GM23248 (cell line): ENCODE results near the gene KRT24. TPM values are rescaled to one million over a fixed set of nuclear protein-coding genes. Genes with fewer than 3 reads are reported as not detected.

Source experiments
- DNase-seq: peaks from one replicate; pipeline ENCODE4 v3.0.0-alpha.2; 2015
- H2AFZ ChIP-seq: fragments of 200-600 bp; sonication (generic); 2 replicates; pipeline ENCODE4 v1.6.1; 2016; ENCODE audit warnings: antibody characterized with exemption
- H3F3A ChIP-seq: fragments of 200-600 bp; sonication (generic); 2 replicates; pipeline ENCODE4 v1.6.1; 2016; ENCODE audit warnings: mild to moderate bottlenecking, antibody characterized with exemption, mixed run types; ENCODE audit not compliant: insufficient read depth
- H3K27ac ChIP-seq: fragments of 200-600 bp; sonication (generic); 2 replicates; pipeline ENCODE4 v1.5.1; 2016; ENCODE audit warnings: mild to moderate bottlenecking
- H3K27me3 ChIP-seq: fragments of 200-600 bp; sonication (generic); replicated peaks from 2 replicates; pipeline ENCODE4 v1.6.1; 2016; ENCODE audit warnings: mild to moderate bottlenecking; ENCODE audit not compliant: insufficient read depth
- H3K36me3 ChIP-seq: fragments of 200-600 bp; sonication (generic); 2 replicates; pipeline ENCODE4 v1.6.1; 2016; ENCODE audit warnings: low read depth, mild to moderate bottlenecking
- H3K4me1 ChIP-seq: fragments of 200-600 bp; sonication (generic); 2 replicates; pipeline ENCODE4 v1.6.1; 2016; ENCODE audit warnings: mild to moderate bottlenecking; ENCODE audit not compliant: insufficient read depth
- H3K4me2 ChIP-seq: fragments of 200-600 bp; sonication (generic); one replicate; pipeline ENCODE4 v1.6.1; 2016; ENCODE audit warnings: mild to moderate bottlenecking; ENCODE audit not compliant: unreplicated experiment
- H3K4me3 ChIP-seq: fragments of 200-600 bp; sonication (generic); 2 replicates; pipeline ENCODE4 v1.5.1; 2016; ENCODE audit warnings: mild to moderate bottlenecking
- H3K79me2 ChIP-seq: fragments of 200-600 bp; sonication (generic); 2 replicates; pipeline ENCODE4 v1.6.1; 2016; ENCODE audit warnings: mild to moderate bottlenecking; ENCODE audit not compliant: insufficient read depth
- H3K9ac ChIP-seq: fragments of 200-600 bp; sonication (generic); 2 replicates; pipeline ENCODE4 v1.6.1; 2016; ENCODE audit warnings: mild to moderate bottlenecking
- H3K9me2 ChIP-seq: fragments of 200-600 bp; sonication (generic); 2 replicates; pipeline ENCODE4 v1.6.1; 2016; ENCODE audit warnings: mixed run types, mild to moderate bottlenecking, moderate library complexity; ENCODE audit not compliant: insufficient read depth
- H3K9me3 ChIP-seq: fragments of 200-600 bp; sonication (generic); one replicate; pipeline ENCODE4 v1.6.1; 2017; ENCODE audit warnings: low read depth
- H4K20me1 ChIP-seq: fragments of 200-600 bp; sonication (generic); 2 replicates; pipeline ENCODE4 v1.6.0; 2016; ENCODE audit not compliant: insufficient read depth
- EZH2 ChIP-seq: fragments of 200-600 bp; sonication (generic); IDR thresholded peaks from 2 replicates; pipeline ENCODE4 v1.6.1; 2018; ENCODE audit warnings: antibody characterized with exemption, mild to moderate bottlenecking; ENCODE audit not compliant: insufficient read depth, poor library complexity, severe bottlenecking
- EZH2phosphoT487 ChIP-seq: fragments of 200-600 bp; sonication (generic); IDR thresholded peaks from 2 replicates; pipeline ENCODE4 v1.6.1; 2018; ENCODE audit warnings: antibody characterized with exemption, moderate library complexity, mild to moderate bottlenecking, low read depth; ENCODE audit not compliant: insufficient read depth
- WGBS, 2 experiments: methylation state at CpG; one replicate each; pipeline ENCODE4 v1.1.6; 2015 to 2017; ENCODE audit warnings: low lambda C conversion rate in 2 of 2, low coverage in 1 of 2; ENCODE audit errors: missing lambda C conversion rate in 2 of 2; 5-methylcytosine and 5-hydroxymethylcytosine counted together
- in situ Hi-C: fragments of 300-500 bp; cut with MboI; formaldehyde crosslinking; loops from 2 replicates; pipeline ENCODE4 v1.15.0; 2020
- polyA plus RNA-seq: library from polyadenylated mRNA; unstranded; fragments of >200 nt; fragmentation: Nextera tagmentation; extraction: Ambion mirVana; gene quantifications from 2 replicates; pipeline ENCODE4 v1.2.1, GENCODE V29; 2016
- total RNA-seq: library from RNA; depleted of rRNA; stranded (reverse); fragments of >200 nt; shearing (Covaris generic); gene quantifications from 2 replicates; pipeline ENCODE4 v1.2.3, GENCODE V29; 2014

The KRT24 gene
- total and polyA plus RNA-seq, 2 experiments from 2014 or later: not detected

DNA sequence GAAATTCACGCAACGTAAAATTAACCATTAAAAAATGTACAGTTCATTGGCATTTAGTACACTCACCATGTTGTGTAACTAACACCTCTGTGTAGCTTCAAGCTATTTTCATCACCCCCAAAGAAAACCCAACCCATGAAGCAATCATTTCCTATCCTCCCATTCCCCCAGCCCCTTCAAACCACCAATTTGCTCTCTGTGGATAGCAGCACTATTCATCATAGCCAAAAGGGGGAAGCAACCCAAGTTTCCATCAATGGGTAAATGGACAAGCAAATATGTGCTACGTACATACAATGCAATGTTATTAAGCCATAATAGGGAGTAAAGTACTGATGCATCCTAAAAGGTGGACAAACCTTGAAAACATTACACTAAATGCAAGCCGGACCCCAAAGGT lies 27.6 kb downstream of the KRT24 start:
- Histone ChIP-seq H3F3A (no peaks in the 10 kb centered on the region), H3K27me3 (peaks cover 78% of the 10 kb centered on the region), H4K20me1 (no peaks in the 10 kb centered on the region; the same call in 1 of the 2 replicates), H3K4me1 (no peaks in the 10 kb centered on the region), H3K4me2 (no peak overlapping the region), H3K79me2 (no peaks in the 10 kb centered on the region), H3K4me3 (no peak overlapping the region), H3K9me2 (no peaks in the 10 kb centered on the region), H3K36me3 (no peaks in the 10 kb centered on the region), H3K9ac (no peak overlapping the region), H3K27ac (no peak overlapping the region), H3K9me3 (no peaks in the 10 kb centered on the region), H2AFZ (no peak overlapping the region)
- no peak for DNase-seq
- TF ChIP-seq EZH2phosphoT487 (no peak), EZH2 (no peak)
- WGBS, 2 experiments: 83 to 89% methylated on average over 4 of the region's 4 CpGs
- in situ Hi-C loops: no loop called here

DNA sequence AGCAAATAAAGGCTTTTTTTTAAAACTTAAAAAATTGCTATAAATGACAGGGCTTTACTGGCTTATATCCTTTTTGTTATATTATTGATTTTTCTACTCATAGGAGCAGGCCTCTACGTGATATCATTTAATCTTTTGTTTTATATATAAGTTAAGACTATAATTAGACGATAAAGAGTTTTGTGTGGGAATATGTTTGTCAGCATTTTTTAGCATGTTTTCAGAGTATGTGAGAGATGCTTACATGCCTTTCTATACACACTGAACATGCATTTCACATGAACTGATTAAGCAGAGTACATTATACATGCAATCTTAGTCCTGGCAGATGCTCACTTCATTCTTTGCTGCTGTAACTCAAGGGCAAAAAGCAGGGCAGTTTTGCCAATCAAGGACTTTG lies 30.9 kb downstream of the KRT24 start:
- Histone ChIP-seq H3F3A (no peaks in the 10 kb centered on the region), H3K36me3 (no peaks in the 10 kb centered on the region), H3K79me2 (no peaks in the 10 kb centered on the region), H3K4me1 (no peaks in the 10 kb centered on the region), H2AFZ (no peak overlapping the region), H3K4me2 (no peak overlapping the region), H3K27me3 (peaks cover 79% of the 10 kb centered on the region), H4K20me1 (no peaks in the 10 kb centered on the region; the same call in 1 of the 2 replicates), H3K4me3 (no peak overlapping the region), H3K9me2 (no peaks in the 10 kb centered on the region), H3K27ac (no peak overlapping the region), H3K9me3 (no peaks in the 10 kb centered on the region), H3K9ac (no peak overlapping the region)
- in situ Hi-C loops: no loop called here
- no peak for DNase-seq
- TF ChIP-seq EZH2phosphoT487 (no peak), EZH2 (no peak)
- 42 to 51% methylated on average over 2 of the region's 2 CpGs for WGBS, 2 experiments

DNA sequence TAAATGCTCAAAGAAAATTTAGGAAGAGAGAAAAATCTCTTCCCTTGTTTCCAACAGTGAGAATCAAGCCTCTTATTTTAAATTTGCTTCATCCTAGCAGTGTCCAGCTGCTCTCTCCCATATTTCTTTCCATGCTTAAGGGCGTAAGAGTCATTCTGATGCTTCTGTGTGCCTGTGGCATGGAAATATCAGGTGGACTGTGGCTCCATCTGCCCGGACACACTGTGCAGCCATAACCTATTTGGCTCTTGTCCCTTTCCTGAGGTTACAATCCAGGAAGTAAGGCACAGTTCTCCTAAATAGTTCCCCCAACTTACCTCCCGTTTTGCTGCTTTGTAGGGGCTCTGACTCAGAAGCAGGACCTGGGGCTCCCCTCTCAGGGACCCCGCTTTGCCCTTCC lies 32.3 kb downstream of the KRT24 start:
- no peak overlapping the region for H3K4me3 ChIP-seq
- no peaks in the 10 kb centered on the region for H3K9me2 ChIP-seq
- H4K20me1 ChIP-seq: no peaks in the 10 kb centered on the region; the same call in 1 of the 2 replicates
- H3K27me3 ChIP-seq: peaks cover 73% of the 10 kb centered on the region
- DNase-seq: no peak
- no peak overlapping the region; the same call in 1 of the 2 replicates for H2AFZ ChIP-seq
- H3K4me1 ChIP-seq: no peaks in the 10 kb centered on the region
- no peaks in the 10 kb centered on the region for H3K79me2 ChIP-seq
- H3K9ac ChIP-seq: no peak overlapping the region
- no peak overlapping the region for H3K27ac ChIP-seq
- no peak for TF ChIP-seq EZH2phosphoT487
- no peak for TF ChIP-seq EZH2
- H3F3A ChIP-seq: no peaks in the 10 kb centered on the region
- 37 to 40% methylated on average over 4 of the region's 4 CpGs for WGBS, 2 experiments
- H3K36me3 ChIP-seq: no peaks in the 10 kb centered on the region
- in situ Hi-C loops: no loop called here
- no peak overlapping the region for H3K4me2 ChIP-seq
- no peaks in the 10 kb centered on the region for H3K9me3 ChIP-seq

DNA sequence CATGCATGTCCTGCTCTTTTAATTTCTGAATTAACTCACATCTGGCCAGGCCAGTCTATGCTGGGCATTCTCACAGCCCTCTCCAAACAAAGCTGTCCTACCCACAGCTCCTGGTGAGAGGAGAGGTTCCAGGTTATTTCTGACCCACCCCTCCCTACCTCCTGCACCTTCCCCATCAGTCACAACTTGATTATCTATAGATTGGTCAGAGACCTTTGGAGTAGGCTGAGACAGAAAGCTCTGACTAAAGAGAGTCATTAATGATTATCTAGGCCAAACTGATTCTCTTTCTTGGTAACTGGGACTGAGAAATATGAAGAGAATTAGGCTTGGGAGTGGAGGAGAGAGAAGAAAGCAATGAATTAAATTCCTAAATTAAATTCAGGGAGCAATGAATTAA lies 37.2 kb downstream of the KRT24 start:
- Histone ChIP-seq H2AFZ (no peak overlapping the region), H3F3A (no peaks in the 10 kb centered on the region), H3K4me2 (no peak overlapping the region), H3K9me3 (no peaks in the 10 kb centered on the region), H3K27me3 (peaks cover 67% of the 10 kb centered on the region), H3K9me2 (no peaks in the 10 kb centered on the region), H3K9ac (no peak overlapping the region), H3K4me1 (no peaks in the 10 kb centered on the region), H3K36me3 (no peaks in the 10 kb centered on the region), H3K79me2 (no peaks in the 10 kb centered on the region), H3K4me3 (no peak overlapping the region), H4K20me1 (no peaks in the 10 kb centered on the region), H3K27ac (no peak overlapping the region)
- no peak for TF ChIP-seq EZH2
- no peak for TF ChIP-seq EZH2phosphoT487
- in situ Hi-C loops: no loop called here
- no peak for DNase-seq
